Retinal pigment epithelial cell (primary cell): ENCODE results near the gene CNTNAP2.

Experiments used
- DNase-seq: peaks from one replicate; pipeline ENCODE4 v3.0.0-alpha.2; 2010; ENCODE audit warnings: low read depth
- H3K4me3 ChIP-seq: 2 replicates; pipeline ENCODE4 v1.5.1; 2011; ENCODE audit warnings: mild to moderate bottlenecking, low read length, control low read depth, moderate library complexity
- CTCF ChIP-seq: conservative IDR thresholded peaks from 2 replicates; pipeline ENCODE4 v1.5.1; 2011; ENCODE audit warnings: low read depth, low read length, control low read depth, inconsistent platforms

Gene CNTNAP2

GRCh38 chr7:146486519-146486918, 369.9 kb downstream of the CNTNAP2 start:
- TF ChIP-seq CTCF = no peak
- no peak for DNase-seq
- H3K4me3 ChIP-seq = no peak overlapping the region

GRCh38 chr7:146492017-146492416, 375.4 kb downstream of the CNTNAP2 start:
- no peak overlapping the region for H3K4me3 ChIP-seq
- no peak for TF ChIP-seq CTCF
- no peak for DNase-seq

DNA sequence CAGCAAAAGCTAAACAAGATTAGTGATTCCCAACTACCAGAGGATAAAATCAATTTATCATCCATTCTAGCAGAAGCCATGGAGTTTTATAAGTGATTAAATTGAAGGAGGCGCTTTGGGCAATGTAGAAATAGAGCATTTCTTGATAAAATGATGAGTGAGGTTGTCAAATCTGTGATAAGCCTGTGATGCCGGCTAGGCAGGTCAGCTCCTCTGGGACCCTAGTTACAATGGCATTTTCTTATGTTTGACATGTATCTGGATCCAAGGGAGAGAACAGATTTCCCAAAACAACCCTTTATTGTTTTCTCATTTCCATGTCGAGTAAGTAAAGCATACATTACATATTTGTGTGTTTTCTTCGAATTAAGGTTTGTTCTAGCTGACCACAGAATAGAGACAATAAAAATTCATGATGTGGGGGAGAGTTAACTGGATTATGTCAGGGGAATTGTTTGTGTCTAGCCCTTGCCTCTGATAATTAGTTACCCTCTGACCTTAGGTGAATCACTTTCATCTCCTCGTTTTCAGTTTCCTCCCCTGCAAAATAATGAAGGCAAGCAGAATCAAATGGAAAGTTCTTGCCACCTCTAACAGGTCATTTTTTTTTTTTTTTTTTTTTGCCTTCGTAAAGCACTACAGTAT, 378.5 kb downstream of the CNTNAP2 start:
- DNase-seq = no peak
- H3K4me3 ChIP-seq = no peak overlapping the region
- no peak for TF ChIP-seq CTCF

GRCh38 chr7:146496657-146497056, 380.1 kb downstream of the CNTNAP2 start:
- DNase-seq = no peak

GRCh38 chr7:146499970-146500369, 383.4 kb downstream of the CNTNAP2 start:
- DNase-seq = no peak
- TF ChIP-seq CTCF = no peak
- H3K4me3 ChIP-seq = no peak overlapping the region

More at GRCh38 chr7:146496657-146497056, 380.1 kb downstream of the CNTNAP2 start:
- TF ChIP-seq CTCF = no peak
- H3K4me3 ChIP-seq = no peak overlapping the region

- no peak for DNase-seq
- H3K4me3 ChIP-seq = no peak overlapping the region
- no peak for TF ChIP-seq CTCF
Measured at GRCh38 chr7:146503844-146504243, 387.2 kb downstream of the CNTNAP2 start.

- no peak overlapping the region for H3K4me3 ChIP-seq
- no peak for TF ChIP-seq CTCF
- no peak for DNase-seq
Measured at GRCh38 chr7:146510088-146510680, 393.6 kb downstream of the CNTNAP2 start.
